ENCODE measurements around the gene HAAO. TPM values are rescaled to one million over a fixed set of nuclear protein-coding genes. Genes with fewer than 3 reads are reported as not detected.
"Not testable (repeated sequence)": the region's sequence is repeated elsewhere in the genome, so short reads cannot be mapped to it uniquely, and the experiment has no call there.

Gene HAAO
- total RNA-seq, 1 donor from 2014 or later = 14.5 TPM

DNA sequence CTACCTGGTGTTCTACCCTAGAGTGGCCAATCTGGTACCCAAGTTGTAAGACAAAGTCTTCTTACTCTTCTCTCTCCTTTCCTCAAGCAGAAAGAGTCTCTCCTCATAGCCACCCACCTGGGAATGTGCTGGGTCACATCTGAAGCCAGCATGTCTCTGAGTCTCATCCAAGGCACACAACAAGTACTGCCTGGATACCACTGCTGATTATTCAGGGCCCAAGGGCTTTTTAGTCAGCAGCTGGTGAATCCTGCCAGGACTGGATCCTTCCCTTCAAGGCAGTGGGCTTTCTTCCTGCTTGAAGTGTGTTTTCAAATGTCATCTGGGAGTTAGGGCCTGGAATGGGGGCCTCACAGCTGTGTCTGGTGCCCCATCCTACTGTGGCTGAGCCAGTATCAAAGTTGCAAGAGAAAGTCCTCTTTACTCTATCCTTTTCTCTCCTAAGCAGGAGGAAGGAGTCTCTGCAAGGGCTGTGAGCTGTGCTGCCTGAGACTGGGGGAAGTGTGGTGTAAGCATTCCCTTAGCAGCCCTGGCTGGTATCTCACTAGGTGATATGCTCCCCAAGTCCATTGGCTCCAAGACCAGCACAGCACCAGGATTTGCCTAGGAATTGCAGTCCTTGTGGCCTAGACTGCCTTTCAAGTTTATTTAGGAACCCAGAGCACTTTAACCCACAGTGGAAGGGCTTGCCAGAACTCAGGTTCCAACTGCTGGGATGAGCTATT lies 55.6 kb downstream of the HAAO start:
- H3K4me3 Mint-ChIP-seq (ENCODE audit: low read depth) = no peak overlapping the region
- no peak for DNase-seq (ENCODE audit: low spot score, unreplicated experiment)
- no peaks in the 10 kb centered on the region for H3K4me1 Mint-ChIP-seq (ENCODE audit: low read depth)
- TF ChIP-seq, protein P1, sequence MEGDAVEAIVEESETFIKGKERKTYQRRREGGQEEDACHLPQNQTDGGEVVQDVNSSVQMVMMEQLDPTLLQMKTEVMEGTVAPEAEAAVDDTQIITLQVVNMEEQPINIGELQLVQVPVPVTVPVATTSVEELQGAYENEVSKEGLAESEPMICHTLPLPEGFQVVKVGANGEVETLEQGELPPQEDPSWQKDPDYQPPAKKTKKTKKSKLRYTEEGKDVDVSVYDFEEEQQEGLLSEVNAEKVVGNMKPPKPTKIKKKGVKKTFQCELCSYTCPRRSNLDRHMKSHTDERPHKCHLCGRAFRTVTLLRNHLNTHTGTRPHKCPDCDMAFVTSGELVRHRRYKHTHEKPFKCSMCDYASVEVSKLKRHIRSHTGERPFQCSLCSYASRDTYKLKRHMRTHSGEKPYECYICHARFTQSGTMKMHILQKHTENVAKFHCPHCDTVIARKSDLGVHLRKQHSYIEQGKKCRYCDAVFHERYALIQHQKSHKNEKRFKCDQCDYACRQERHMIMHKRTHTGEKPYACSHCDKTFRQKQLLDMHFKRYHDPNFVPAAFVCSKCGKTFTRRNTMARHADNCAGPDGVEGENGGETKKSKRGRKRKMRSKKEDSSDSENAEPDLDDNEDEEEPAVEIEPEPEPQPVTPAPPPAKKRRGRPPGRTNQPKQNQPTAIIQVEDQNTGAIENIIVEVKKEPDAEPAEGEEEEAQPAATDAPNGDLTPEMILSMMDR (IDR thresholded peaks at IDR 0.05; ENCODE audit: unreplicated experiment) = no peak
- no peaks in the 10 kb centered on the region for H3K27me3 Mint-ChIP-seq
- peaks cover 23% of the 10 kb centered on the region for H3K9me3 Mint-ChIP-seq (ENCODE audit: low read depth)
- no peak overlapping the region for H3K27ac Mint-ChIP-seq
- peaks cover 48% of the 10 kb centered on the region for H3K36me3 Mint-ChIP-seq (ENCODE audit: insufficient read depth)

DNA sequence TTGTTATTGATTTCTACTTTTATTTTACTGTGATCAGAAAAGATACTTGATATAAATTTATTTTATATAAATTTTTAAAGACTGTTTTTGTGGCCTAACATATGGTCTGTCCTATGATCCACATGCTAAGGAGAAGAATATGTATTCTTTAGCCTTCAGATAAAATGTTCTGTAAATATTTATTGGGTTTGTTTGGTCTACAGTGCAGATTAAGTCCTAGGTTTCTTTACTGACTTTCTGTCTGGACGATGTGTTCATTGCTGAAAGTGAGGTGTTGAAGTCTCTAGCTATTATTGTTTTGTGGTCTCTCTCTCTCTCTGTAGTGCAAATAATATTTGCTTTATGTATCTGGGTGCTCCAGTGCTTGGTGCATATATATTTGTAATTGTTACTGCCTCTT lies 58.5 kb downstream of the HAAO start:
- H3K4me1 Mint-ChIP-seq (ENCODE audit: low read depth) = no peaks in the 10 kb centered on the region
- H3K27me3 Mint-ChIP-seq = no peaks in the 10 kb centered on the region

DNA sequence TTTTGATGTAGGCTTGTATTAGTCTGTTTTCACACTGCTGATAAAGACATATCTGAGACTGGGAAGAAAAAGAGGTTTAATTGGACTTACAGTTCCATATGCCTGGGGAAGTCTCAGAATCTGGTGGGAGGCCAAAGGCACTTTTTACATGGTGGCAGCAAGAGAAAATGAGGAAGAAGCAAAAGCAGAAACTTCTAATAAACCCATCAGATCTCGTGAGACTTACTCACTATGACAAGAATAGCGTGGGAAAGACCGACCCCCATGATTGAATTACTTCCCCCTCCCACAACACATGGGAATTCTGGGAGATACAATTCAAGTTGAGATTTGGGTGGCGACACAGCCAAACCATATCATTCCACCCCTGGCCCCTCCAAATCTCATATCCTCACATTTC lies 61.1 kb downstream of the HAAO start:
- H3K9me3 Mint-ChIP-seq (ENCODE audit: low read depth) = peaks cover 32% of the 10 kb centered on the region
- not testable (repeated sequence) for DNase-seq (ENCODE audit: low spot score, unreplicated experiment); H3K27ac Mint-ChIP-seq; H3K4me3 Mint-ChIP-seq (ENCODE audit: low read depth); H3K4me1 Mint-ChIP-seq (ENCODE audit: low read depth); H3K27me3 Mint-ChIP-seq
- H3K36me3 Mint-ChIP-seq (ENCODE audit: insufficient read depth) = peaks cover 52% of the 10 kb centered on the region

More for the DNA sequence above, 58.5 kb downstream of the HAAO start:
- TF ChIP-seq, protein P1 (IDR thresholded peaks at IDR 0.05; ENCODE audit: unreplicated experiment) = no peak
- Mint-ChIP-seq H3K4me3 (ENCODE audit: low read depth) (no peak overlapping the region), H3K27ac (no peak overlapping the region), H3K9me3 (ENCODE audit: low read depth) (peaks cover 35% of the 10 kb centered on the region), H3K36me3 (ENCODE audit: insufficient read depth) (peaks cover 53% of the 10 kb centered on the region)
- DNase-seq (ENCODE audit: low spot score, unreplicated experiment) = no peak

DNA sequence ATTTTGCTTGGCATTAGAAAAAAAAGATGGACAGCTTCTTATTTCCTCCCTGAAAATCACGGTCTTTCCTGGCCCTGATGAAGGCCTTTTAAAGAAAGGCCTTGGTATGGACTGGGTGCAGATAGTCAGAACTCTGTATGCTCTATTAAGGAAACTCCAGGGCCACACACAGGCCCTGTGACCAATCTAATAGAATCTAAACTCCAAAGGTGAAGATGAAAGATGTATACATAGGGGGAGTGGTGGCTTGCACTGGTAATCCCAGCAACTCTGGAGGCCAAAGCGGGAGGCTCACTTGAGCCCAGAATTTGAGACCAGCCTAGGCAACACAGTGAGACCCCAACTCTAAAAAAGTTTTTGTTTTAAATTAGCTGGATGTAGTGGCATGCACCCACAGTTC lies 65.7 kb downstream of the HAAO start:
- DNase-seq (ENCODE audit: low spot score, unreplicated experiment) = no peak
- Mint-ChIP-seq H3K4me3 (ENCODE audit: low read depth) (no peak overlapping the region), H3K4me1 (ENCODE audit: low read depth) (peaks cover 7% of the 10 kb centered on the region), H3K27me3 (no peaks in the 10 kb centered on the region), H3K9me3 (ENCODE audit: low read depth) (peaks cover 16% of the 10 kb centered on the region), H3K36me3 (ENCODE audit: insufficient read depth) (peaks cover 27% of the 10 kb centered on the region), H3K27ac (no peak overlapping the region)
- TF ChIP-seq, protein P1 (IDR thresholded peaks at IDR 0.05; ENCODE audit: unreplicated experiment) = no peak

DNA sequence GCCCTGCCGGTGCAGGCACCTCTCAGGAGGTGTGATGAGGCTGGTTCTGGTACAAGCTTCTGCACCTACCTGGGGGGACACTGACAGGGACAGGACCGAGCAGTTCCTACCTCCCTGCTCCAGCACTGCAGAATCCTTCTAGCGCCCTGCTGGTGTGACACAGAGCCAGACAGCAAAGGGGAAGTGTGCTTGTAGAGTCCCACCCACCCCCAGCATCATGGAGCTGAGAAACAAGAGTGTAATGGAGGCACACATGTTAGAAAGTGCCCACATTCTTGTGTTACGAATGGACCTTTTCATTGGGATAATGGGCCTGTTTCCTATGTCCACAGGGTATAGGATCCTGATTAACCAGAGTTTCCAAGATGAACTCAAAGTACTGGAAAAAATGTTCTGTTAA lies 66.7 kb downstream of the HAAO start:
- H3K27me3 Mint-ChIP-seq = no peaks in the 10 kb centered on the region
- no peak for DNase-seq (ENCODE audit: low spot score, unreplicated experiment)
- peaks cover 11% of the 10 kb centered on the region for H3K9me3 Mint-ChIP-seq (ENCODE audit: low read depth)
- peaks cover 7% of the 10 kb centered on the region for H3K4me1 Mint-ChIP-seq (ENCODE audit: low read depth)
- no peak overlapping the region for H3K4me3 Mint-ChIP-seq (ENCODE audit: low read depth)
- TF ChIP-seq, protein P1 (IDR thresholded peaks at IDR 0.05; ENCODE audit: unreplicated experiment) = no peak
- H3K36me3 Mint-ChIP-seq (ENCODE audit: insufficient read depth) = peaks cover 20% of the 10 kb centered on the region
- H3K27ac Mint-ChIP-seq = no peak overlapping the region

DNA sequence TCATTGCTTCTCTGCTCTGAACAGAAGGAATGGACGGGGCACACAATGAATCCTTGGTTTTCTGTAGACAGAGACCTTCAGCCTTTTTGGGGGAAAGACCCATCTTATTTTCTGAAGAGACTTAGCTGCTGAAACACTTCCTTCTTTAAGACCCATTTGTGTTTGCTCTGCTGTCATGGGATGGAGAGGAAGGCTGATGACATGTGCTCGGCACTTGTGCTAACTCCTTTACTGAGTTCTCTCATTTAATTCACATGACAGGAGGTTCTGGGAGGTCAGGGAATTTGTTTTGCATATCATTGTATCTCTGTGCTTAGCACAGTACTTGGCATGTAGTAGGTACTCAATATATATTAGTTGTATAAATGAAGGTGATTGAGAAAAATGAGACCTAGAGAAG lies 67.5 kb downstream of the HAAO start:
- Mint-ChIP-seq H3K9me3 (ENCODE audit: low read depth) (peaks cover 6% of the 10 kb centered on the region), H3K27me3 (no peaks in the 10 kb centered on the region), H3K27ac (no peak overlapping the region), H3K36me3 (ENCODE audit: insufficient read depth) (peaks cover 16% of the 10 kb centered on the region), H3K4me1 (ENCODE audit: low read depth) (peaks cover 7% of the 10 kb centered on the region), H3K4me3 (ENCODE audit: low read depth) (no peak overlapping the region)
- TF ChIP-seq, protein P1 (IDR thresholded peaks at IDR 0.05; ENCODE audit: unreplicated experiment) = no peak
- DNase-seq (ENCODE audit: low spot score, unreplicated experiment) = no peak

Measured in progenitor cell of endocrine pancreas (in vitro differentiated cells).